Caco-2 (cell line): Measurements from ENCODE around the gene LAD1. TPM values are rescaled to one million over a fixed set of nuclear protein-coding genes. Genes with fewer than 3 reads are reported as not detected.

ENCODE experiments used
- BruUV-seq: library from RNA; stranded (reverse); fragments of 400-500 nt; replicated peaks from 2 replicates; lab custom pipeline; 2021; lab: Mats Ljungman, UMichigan
- CTCF ChIA-PET: fragments of 300-600 bp; sonication (Branson Sonifier 250); formaldehyde crosslinking; loops from one replicate; lab custom pipeline; 2022; ENCODE audit warnings: antibody characterized with exemption; lab: Charles Lee
- POLR2A ChIA-PET: fragments of 300-600 bp; sonication (Branson Sonifier 250); formaldehyde crosslinking; loops from one replicate; lab custom pipeline; 2022; ENCODE audit warnings: antibody characterized with exemption; lab: Charles Lee
- DNase-seq, 2 experiments: peaks; one replicate each; pipeline versions ENCODE4 v3.0.0 to v3.0.0-alpha.2; 2020 to 2022
- H3K27me3 ChIP-seq: replicated peaks from 2 replicates; pipeline ENCODE4 v1.6.0; 2011; ENCODE audit warnings: low read length; ENCODE audit not compliant: control insufficient read depth, insufficient read depth
- H3K36me3 ChIP-seq: 2 replicates; pipeline ENCODE4 v1.5.1; 2011; ENCODE audit warnings: low read length; ENCODE audit not compliant: control insufficient read depth, insufficient read depth
- H3K4me1 ChIP-seq: fragments of 250-450 bp; sonication (Bioruptor Pico); 2 replicates; pipeline ENCODE4 v1.5.1; 2020; ENCODE audit warnings: mild to moderate bottlenecking
- H3K4me3 ChIP-seq: 2 replicates; pipeline ENCODE4 v1.5.1; 2011; ENCODE audit warnings: low read depth, mild to moderate bottlenecking, control low read depth, low read length
- H3K9me3 ChIP-seq: fragments of 250-450 bp; sonication (Bioruptor Pico); 2 replicates; pipeline ENCODE4 v1.5.1; 2020; ENCODE audit warnings: mild to moderate bottlenecking, moderate library complexity
- H3K27ac Mint-ChIP-seq: one replicate; pipeline ENCODE4 v1.8.0; 2022; ENCODE audit warnings: mixed read lengths; ENCODE audit not compliant: unreplicated experiment
- H3K27me3 Mint-ChIP-seq: one replicate; pipeline ENCODE4 v1.8.0; 2022; ENCODE audit warnings: mixed read lengths; ENCODE audit not compliant: insufficient read depth, unreplicated experiment
- H3K36me3 Mint-ChIP-seq: one replicate; pipeline ENCODE4 v1.8.0; 2022; ENCODE audit warnings: mild to moderate bottlenecking, mixed read lengths; ENCODE audit not compliant: insufficient read depth, unreplicated experiment
- H3K4me1 Mint-ChIP-seq: one replicate; pipeline ENCODE4 v1.8.0; 2022; ENCODE audit warnings: low read depth, mixed read lengths; ENCODE audit not compliant: unreplicated experiment
- H3K4me3 Mint-ChIP-seq: one replicate; pipeline ENCODE4 v1.8.0; 2022; ENCODE audit warnings: mild to moderate bottlenecking, moderate library complexity, mixed read lengths; ENCODE audit not compliant: unreplicated experiment
- H3K9me3 Mint-ChIP-seq: one replicate; pipeline ENCODE4 v1.8.0; 2022; ENCODE audit warnings: mixed read lengths; ENCODE audit not compliant: unreplicated experiment
- CTCF ChIP-seq, 2 experiments: fragments of 200-600 bp in 1 of 2; IDR thresholded peaks; 1 replicate in 1 of 2; 2 replicates in 1 of 2; pipeline versions ENCODE4 v1.5.1 to v1.8.0; 2011 to 2022; ENCODE audit warnings: antibody characterized with exemption in 1 of 2, control low read depth in 1 of 2, inconsistent platforms in 1 of 2, low read depth in 1 of 2, low read length in 1 of 2, mild to moderate bottlenecking in 1 of 2, moderate library complexity in 1 of 2; ENCODE audit not compliant: insufficient read depth in 1 of 2, severe bottlenecking in 1 of 2, unreplicated experiment in 1 of 2
- intact Hi-C: fragments of 100-400 bp; cut with micrococcal nuclease; formaldehyde crosslinking; loops from one replicate; pipeline ENCODE4 v1.10.0; 2022; ENCODE audit not compliant: unreplicated experiment
- total RNA-seq: library from RNA; stranded (reverse); gene quantifications from 2 replicates; pipeline ENCODE4 v1.2.3, GENCODE V29; 2022

LAD1 gene
- total RNA-seq, 1 experiment from 2014 or later, result 80.5 TPM

- H3K27me3 Mint-ChIP-seq, result no peaks in the 10 kb centered on the region
- Histone ChIP-seq H3K4me1 (peaks cover 7% of the 10 kb centered on the region), H3K36me3 (no peaks in the 10 kb centered on the region), H3K27me3 (no peaks in the 10 kb centered on the region), H3K9me3 (no peaks in the 10 kb centered on the region), H3K4me3 (no peak overlapping the region)
- no peak overlapping the region for H3K4me3 Mint-ChIP-seq
- H3K4me1 Mint-ChIP-seq, result no peaks in the 10 kb centered on the region
- ChIA-PET POLR2A (interaction anchor here (1.0 kb wide), 1 partner anchor 19 kb away, joined by 3 read pairs; no protein-coding TSS in a partner anchor), CTCF (interaction anchor here (1.6 kb wide), 1 partner anchor 16 kb away, joined by 3 read pairs; no protein-coding TSS in a partner anchor)
- H3K27ac Mint-ChIP-seq, result no peak overlapping the region
- BruUV-seq, result no TSS peak
- no peaks in the 10 kb centered on the region for H3K9me3 Mint-ChIP-seq
- no peak for DNase-seq
- intact Hi-C loops, result no loop called here
- no peaks in the 10 kb centered on the region for H3K36me3 Mint-ChIP-seq
- no peak for TF ChIP-seq CTCF (IDR thresholded peaks at IDR 0.05; ENCODE audit: insufficient read depth in 1 of 2, low read depth in 1 of 2, low read length in 1 of 2, severe bottlenecking in 1 of 2, unreplicated experiment in 1 of 2)
Measured at GRCh38 chr1:201419256-201419655, 20.1 kb upstream of the LAD1 start.

- Histone ChIP-seq H3K4me1 (peaks cover 7% of the 10 kb centered on the region), H3K27me3 (no peaks in the 10 kb centered on the region), H3K9me3 (no peaks in the 10 kb centered on the region), H3K4me3 (no peak overlapping the region), H3K36me3 (no peaks in the 10 kb centered on the region)
- BruUV-seq, result no TSS peak
- Mint-ChIP-seq H3K4me1 (no peaks in the 10 kb centered on the region), H3K36me3 (no peaks in the 10 kb centered on the region), H3K27me3 (no peaks in the 10 kb centered on the region), H3K4me3 (no peak overlapping the region), H3K27ac (no peak overlapping the region), H3K9me3 (no peaks in the 10 kb centered on the region)
- DNase-seq, result no peak
- intact Hi-C loops, result no loop called here
- ChIA-PET CTCF (interaction anchor here (1.0 kb wide), 1 partner anchor 33 kb away, joined by 6 read pairs; no protein-coding TSS in a partner anchor), POLR2A (interaction anchor here (0.6 kb wide), 1 partner anchor 33 kb away, joined by 7 read pairs; no protein-coding TSS in a partner anchor)
- no peak for TF ChIP-seq CTCF (IDR thresholded peaks at IDR 0.05; ENCODE audit: insufficient read depth in 1 of 2, low read depth in 1 of 2, low read length in 1 of 2, severe bottlenecking in 1 of 2, unreplicated experiment in 1 of 2)
Measured at GRCh38 chr1:201418461-201418860, 19.3 kb upstream of the LAD1 start.

GRCh38 chr1:201414051-201414738 is 15.1 kb upstream of the LAD1 start:
- Histone ChIP-seq H3K36me3 (no peaks in the 10 kb centered on the region), H3K27me3 (no peaks in the 10 kb centered on the region), H3K4me3 (no peak overlapping the region), H3K9me3 (no peaks in the 10 kb centered on the region), H3K4me1 (no peaks in the 10 kb centered on the region)
- no peak for TF ChIP-seq CTCF (IDR thresholded peaks at IDR 0.05; ENCODE audit: insufficient read depth in 1 of 2, low read depth in 1 of 2, low read length in 1 of 2, severe bottlenecking in 1 of 2, unreplicated experiment in 1 of 2)
- CTCF ChIA-PET, result no interaction called here
- Mint-ChIP-seq H3K36me3 (no peaks in the 10 kb centered on the region), H3K27ac (no peak overlapping the region), H3K4me3 (no peak overlapping the region), H3K4me1 (no peaks in the 10 kb centered on the region), H3K27me3 (no peaks in the 10 kb centered on the region), H3K9me3 (no peaks in the 10 kb centered on the region)
- BruUV-seq, result no TSS peak
- POLR2A ChIA-PET, result no interaction called here
- no peak for DNase-seq
- intact Hi-C loops, result no loop called here
